GM12878 (cell line): ENCODE measurements around the gene PRIMPOL. TPM values are rescaled to one million over a fixed set of nuclear protein-coding genes. Genes with fewer than 3 reads are reported as not detected.

Experiments
- BMI1 ChIP-seq: fragments of 450-650 bp; IDR thresholded peaks from 2 replicates; pipeline ENCODE4 v1.6.1; 2016; ENCODE audit warnings: mild to moderate bottlenecking, moderate library complexity, borderline replicate concordance
- EGR1 ChIP-seq, 2 experiments: IDR thresholded peaks; 1 replicate in 1 of 2; 2 replicates in 1 of 2; pipeline ENCODE4 v1.6.1; 2011 to 2012; ENCODE audit warnings: low read depth in 2 of 2, low read length in 2 of 2, borderline replicate concordance in 1 of 2, mild to moderate bottlenecking in 1 of 2, moderate library complexity in 1 of 2
- ETV6 ChIP-seq, 2 experiments: fragments of 450-650 bp in 1 of 2; IDR thresholded peaks in 1 of 2; conservative IDR thresholded peaks in 1 of 2; 2 replicates each; pipeline ENCODE4 v1.6.1; 2014; ENCODE audit warnings: antibody characterized with exemption in 1 of 2, borderline replicate concordance in 1 of 2, low read depth in 1 of 2, mild to moderate bottlenecking in 1 of 2, moderate library complexity in 1 of 2
- FOS ChIP-seq: IDR thresholded peaks from 3 replicates; pipeline ENCODE4 v1.6.1; 2011; ENCODE audit warnings: borderline replicate concordance; ENCODE audit not compliant: insufficient read length; ENCODE audit errors: extremely low read depth
- FOXK2 ChIP-seq: fragments of 450-650 bp; IDR thresholded peaks from 2 replicates; pipeline ENCODE4 v1.6.1; 2017; ENCODE audit warnings: mild to moderate bottlenecking, moderate library complexity
- GABPA ChIP-seq: IDR thresholded peaks from 2 replicates; pipeline ENCODE4 v1.6.1; 2014; ENCODE audit warnings: antibody characterized with exemption, low read depth, mild to moderate bottlenecking, inconsistent platforms
- GATAD2B ChIP-seq: fragments of 450-650 bp; conservative IDR thresholded peaks from 2 replicates; pipeline ENCODE4 v1.6.1; 2017; ENCODE audit warnings: low read depth, mild to moderate bottlenecking, moderate library complexity
- IKZF1 ChIP-seq: fragments of 450-650 bp; conservative IDR thresholded peaks from 2 replicates; pipeline ENCODE4 v1.6.1; 2017; ENCODE audit warnings: antibody characterized with exemption, mild to moderate bottlenecking
- IKZF2 ChIP-seq, 2 experiments: fragments of 450-650 bp; IDR thresholded peaks; 2 replicates each; pipeline ENCODE4 v1.6.1; 2017; ENCODE audit warnings: mild to moderate bottlenecking in 2 of 2, moderate library complexity in 2 of 2
- IRF3 ChIP-seq: fragments of 450-650 bp; IDR thresholded peaks from 2 replicates; pipeline ENCODE4 v1.6.1; 2014; ENCODE audit warnings: mild to moderate bottlenecking
- IRF5 ChIP-seq: fragments of 450-650 bp; IDR thresholded peaks from 2 replicates; pipeline ENCODE4 v1.6.1; 2017; ENCODE audit warnings: borderline replicate concordance
- MYB ChIP-seq: fragments of 150-350 bp; IDR thresholded peaks from 2 replicates; pipeline ENCODE4 v1.6.1; 2014; ENCODE audit warnings: mild to moderate bottlenecking, low read depth, low read length, borderline replicate concordance
- NBN ChIP-seq: fragments of 450-650 bp; IDR thresholded peaks from 2 replicates; pipeline ENCODE4 v1.6.1; 2016
- PAX8 ChIP-seq: fragments of 450-650 bp; IDR thresholded peaks from 2 replicates; pipeline ENCODE4 v1.6.1; 2017; ENCODE audit warnings: mild to moderate bottlenecking, moderate library complexity
- RB1 ChIP-seq: fragments of 450-650 bp; formaldehyde crosslinking; IDR thresholded peaks from 2 replicates; pipeline ENCODE4 v1.6.1; 2017; ENCODE audit warnings: mild to moderate bottlenecking, borderline replicate concordance
- SMAD1 ChIP-seq: fragments of 450-650 bp; IDR thresholded peaks from 2 replicates; pipeline ENCODE4 v1.6.1; 2018; ENCODE audit warnings: mild to moderate bottlenecking, low read depth; ENCODE audit not compliant: partially characterized antibody
- SMC3 ChIP-seq: IDR thresholded peaks from 2 replicates; pipeline ENCODE4 v1.6.1; 2011; ENCODE audit warnings: low read length, improper control_type of control experiment, borderline replicate concordance
- USF2 ChIP-seq: IDR thresholded peaks from 2 replicates; pipeline ENCODE4 v1.6.1; 2011; ENCODE audit warnings: low read depth, low read length, improper control_type of control experiment, borderline replicate concordance
- WRNIP1 ChIP-seq: IDR thresholded peaks from 2 replicates; pipeline ENCODE4 v1.6.1; 2011; ENCODE audit warnings: low read depth, low read length, improper control_type of control experiment, borderline replicate concordance
- YY1 ChIP-seq: IDR thresholded peaks from 2 replicates; pipeline ENCODE4 v1.6.1; 2011; ENCODE audit warnings: low read depth, mild to moderate bottlenecking, low read length
- ZBTB40 ChIP-seq: fragments of 450-650 bp; IDR thresholded peaks from 2 replicates; pipeline ENCODE4 v1.6.1; 2016; ENCODE audit warnings: mild to moderate bottlenecking, moderate library complexity, borderline replicate concordance
- ZNF274 ChIP-seq: IDR thresholded peaks from one replicate; pipeline ENCODE4 v1.8.0; 2011; ENCODE audit not compliant: insufficient read length, insufficient read depth
- polyA plus RNA-seq, 11 experiments: library from polyadenylated mRNA; depleted of rRNA in 4 of 11; unstranded in 6 of 11; stranded (reverse) in 5 of 11; fragments of >200 nt; fragmentation: Nextera tagmentation in 4 of 11; fragmentation: Illumina TruSeq in 1 of 11; extraction: Ambion mirVana in 4 of 11; extraction: Trizol in 1 of 11; gene quantifications; 1 replicate in 1 of 11; 2 replicates in 10 of 11; pipeline versions ENCODE4 v1.2.1 to v1.2.3, GENCODE V29; 2011 to 2016; ENCODE audit warnings: inconsistent platforms in 2 of 11, missing spikeins in 2 of 11, low read depth in 1 of 11
- total RNA-seq, 4 experiments: library from RNA; depleted of rRNA in 3 of 4; stranded (reverse); fragments of >200 nt in 3 of 4; fragmentation: Illumina TruSeq in 1 of 4; extraction: Trizol in 1 of 4; gene quantifications; 2 replicates each; pipeline versions ENCODE4 v1.2.1 to v1.2.3, GENCODE V29; 2013 to 2021

Gene PRIMPOL
- total and polyA plus RNA-seq, 10 of the 15 experiments (the other 5 are each of a cell fraction or from before 2014, with no cell fraction given), result 10.6 to 23.7 (median 14.0) TPM

GRCh38 chr4:184649026-184649970 is at the start of gene PRIMPOL, which contains the start of gene CASP3 (continued):
- TF ChIP-seq IRF3, result no peak
- peak; percentile 46; the same call in 1 of the 2 replicates for TF ChIP-seq NBN
- TF ChIP-seq GATAD2B, result no peak; the same call in 1 of the 2 replicates
- peak; percentile 20 for TF ChIP-seq SMC3
- no peak for TF ChIP-seq SMAD1
- TF ChIP-seq RB1, result peak; percentile 64; the same call in 1 of the 2 replicates
- peak; percentile 50; the same call in 1 of the 2 replicates for TF ChIP-seq YY1
- TF ChIP-seq WRNIP1, result no peak
- peak; percentile 32 to 89 for TF ChIP-seq EGR1 (IDR thresholded peaks at IDR 0.05; ENCODE audit: borderline replicate concordance in 1 of 2, low read depth in 2 of 2, low read length in 2 of 2)
- peak; percentile 58 for TF ChIP-seq GABPA
- TF ChIP-seq FOXK2, result no peak
- peak; percentile 60; the same call in 1 of the 2 replicates for TF ChIP-seq ZBTB40
- no peak for TF ChIP-seq USF2
- no peak for TF ChIP-seq ZNF274
- TF ChIP-seq PAX8, result no peak
- TF ChIP-seq BMI1, result no peak
- TF ChIP-seq IKZF2 (IDR thresholded peaks at IDR 0.05), result peak; percentile 55 to 67; a peak in 2 of 4 replicates
- TF ChIP-seq IKZF1, result peak; percentile 80
- no peak for TF ChIP-seq MYB
- no peak for TF ChIP-seq ETV6 (conservative IDR thresholded peaks at IDR 0.05 in 1 of 2, IDR thresholded peaks at IDR 0.05 in 1 of 2; ENCODE audit: borderline replicate concordance in 1 of 2, low read depth in 1 of 2)
- no peak for TF ChIP-seq FOS
- TF ChIP-seq IRF5, result no peak
